ENCODE data around the gene NEDD4.
A peak's percentile ranks its signal among the peaks of the same experiment; 100 is the strongest.

NEDD4 gene

DNA sequence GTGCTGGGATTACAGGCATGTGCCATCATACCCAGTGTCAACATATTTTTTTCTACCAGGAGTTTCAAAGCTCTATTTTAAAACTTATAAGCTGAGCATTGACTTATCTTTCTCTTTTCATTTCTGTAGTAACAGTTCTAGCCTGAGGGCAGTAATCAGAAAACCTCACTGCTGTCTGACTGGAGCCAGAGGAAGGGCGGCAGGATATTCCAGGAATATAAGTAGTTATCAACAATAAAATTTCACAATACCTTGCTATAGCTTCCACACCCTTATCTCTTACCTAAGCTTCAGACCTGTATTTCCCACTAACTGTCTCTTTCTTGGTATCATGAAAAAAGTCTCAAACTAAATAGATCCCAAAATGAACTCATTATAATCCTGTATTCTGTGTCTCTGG is 5.1 kb upstream of the NEDD4 start:
- ChIA-PET CTCF (no interaction called here), POLR2A (no interaction called here)
- H3K36me3 ChIP-seq (ENCODE audit: control insufficient read depth in 4 of 4, insufficient read depth in 4 of 4, low read length in 3 of 4) = no peaks in the 10 kb centered on the region

DNA sequence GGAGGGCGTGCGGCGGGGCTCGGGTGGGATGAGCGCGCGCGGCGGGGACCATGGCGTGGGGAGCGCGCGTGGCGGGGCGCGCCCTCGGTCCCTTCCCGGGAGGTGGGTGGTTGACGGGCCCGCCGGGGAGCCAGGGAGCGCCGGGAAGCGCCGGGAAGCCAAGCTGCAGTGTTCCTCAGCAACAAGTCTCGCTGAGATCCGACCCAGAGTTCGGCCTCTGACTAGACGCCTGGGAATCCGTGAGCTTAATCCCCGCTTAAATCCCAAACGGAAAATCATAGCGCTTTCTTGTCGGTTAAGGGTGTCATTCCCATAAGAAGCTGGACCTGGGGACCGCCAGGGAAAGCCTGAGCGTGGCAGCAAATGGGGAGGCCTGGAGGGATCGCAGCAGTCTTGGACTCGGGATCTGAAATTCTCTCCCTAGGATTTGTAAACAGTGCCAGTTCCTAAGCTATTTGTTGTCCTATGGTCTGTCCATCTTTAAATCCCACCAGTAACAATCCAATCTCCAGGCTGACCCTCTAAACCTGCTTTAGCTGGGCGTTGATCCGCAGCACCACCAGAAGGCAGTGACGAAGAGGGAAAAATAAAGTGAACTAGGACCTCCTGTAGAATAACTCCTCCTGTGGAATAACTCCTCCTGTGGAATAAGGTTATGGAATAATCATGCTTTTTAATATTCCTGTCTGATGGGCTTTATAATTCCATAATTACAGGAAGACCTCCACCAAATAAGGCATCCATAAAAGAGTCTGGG is 570 bp upstream of the NEDD4 start:
- POLR2A ChIA-PET = interaction anchor here (0.6 to 1.6 kb wide), 5 partner anchors 10 to 143 kb away, joined by 3 read pairs; no protein-coding TSS in a partner anchor
- peak overlapping the region; percentile 69 to 90 for H3K27ac ChIP-seq (ENCODE audit: insufficient read depth in 1 of 2, low read depth in 1 of 2, low read length in 2 of 2, poor library complexity in 1 of 2, severe bottlenecking in 2 of 2)

More for the DNA sequence above, 5.1 kb upstream of the NEDD4 start:
- Histone ChIP-seq H3K9me3 (ENCODE audit: control extremely low read depth in 1 of 5, control insufficient read depth in 4 of 5, insufficient read depth in 2 of 5, low read depth in 1 of 5, low read length in 4 of 5) (no peaks in the 10 kb centered on the region), H3K27ac (ENCODE audit: insufficient read depth in 1 of 2, low read depth in 1 of 2, low read length in 2 of 2, poor library complexity in 1 of 2, severe bottlenecking in 2 of 2) (no peak overlapping the region), H3K4me3 (ENCODE audit: control insufficient read depth in 1 of 7, extremely low read depth in 1 of 7, insufficient read depth in 4 of 7, low read depth in 2 of 7, low read length in 6 of 7) (no peak overlapping the region), H3K27me3 (replicated peaks in 2 of 5; ENCODE audit: control insufficient read depth in 4 of 5, insufficient read depth in 5 of 5, low read length in 4 of 5) (no peaks in the 10 kb centered on the region), H3K4me1 (ENCODE audit: control extremely low read depth in 1 of 4, control insufficient read depth in 4 of 4, insufficient read depth in 4 of 4, low read length in 3 of 4) (peaks cover 0 to 9% (median 5%) of the 10 kb centered on the region in 4 experiments)
- WGBS (ENCODE audit: insufficient coverage) = no CpG with 5 or more reads among the region's 1 CpG
- no peak for DNase-seq

DNA sequence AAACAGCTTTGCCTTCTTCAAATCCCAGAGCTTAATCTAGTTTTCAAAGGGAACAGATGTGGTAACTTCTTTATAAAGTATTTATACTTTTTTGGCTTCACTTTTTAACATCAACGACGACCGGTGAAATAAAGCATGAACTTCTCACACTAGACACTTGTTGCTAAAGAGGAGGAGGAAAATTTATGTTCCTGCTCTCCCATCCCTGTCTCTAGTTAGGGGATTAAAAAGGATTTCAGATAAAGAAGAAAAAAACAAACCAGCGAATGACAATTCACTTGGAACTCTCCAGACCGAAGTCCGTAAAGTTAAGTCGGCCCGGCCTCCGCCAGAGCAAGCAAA is 672 bp downstream of the NEDD4 start:
- WGBS (ENCODE audit: insufficient coverage) = 0% methylated on average over 5 of the region's 9 CpGs
- ChIA-PET CTCF (interaction anchor here (0.5 to 2.0 kb wide), 4 partner anchors 9 to 367 kb away, joined by 3 to 5 read pairs (median 4); no protein-coding TSS in a partner anchor), POLR2A (interaction anchor here (0.5 to 1.6 kb wide), 5 partner anchors 8 to 75 kb away, joined by 3 to 4 read pairs (median 3); no protein-coding TSS in a partner anchor)
- Histone ChIP-seq H3K36me3 (ENCODE audit: control insufficient read depth in 4 of 4, insufficient read depth in 4 of 4, low read length in 3 of 4) (peaks cover 0 to 2% (median 0%) of the 10 kb centered on the region in 4 experiments), H3K9me3 (ENCODE audit: control extremely low read depth in 1 of 5, control insufficient read depth in 4 of 5, insufficient read depth in 2 of 5, low read depth in 1 of 5, low read length in 4 of 5) (no peaks in the 10 kb centered on the region), H3K4me1 (ENCODE audit: control extremely low read depth in 1 of 4, control insufficient read depth in 4 of 4, insufficient read depth in 4 of 4, low read length in 3 of 4) (peaks cover 15 to 34% (median 29%) of the 10 kb centered on the region in 4 experiments), H3K27me3 (replicated peaks in 2 of 5; ENCODE audit: control insufficient read depth in 4 of 5, insufficient read depth in 5 of 5, low read length in 4 of 5) (no peaks in the 10 kb centered on the region), H3K27ac (ENCODE audit: insufficient read depth in 1 of 2, low read depth in 1 of 2, low read length in 2 of 2, poor library complexity in 1 of 2, severe bottlenecking in 2 of 2) (peak overlapping the region; percentile 74 to 90), H3K4me3 (ENCODE audit: control insufficient read depth in 1 of 7, extremely low read depth in 1 of 7, insufficient read depth in 4 of 7, low read depth in 2 of 7, low read length in 6 of 7) (peak overlapping the region; percentile 75 to 99 (median 91))
- DNase-seq = no peak

More for the DNA sequence above, 570 bp upstream of the NEDD4 start:
- peak in 2 of 3 donors; percentile 25 to 47 for DNase-seq
- Histone ChIP-seq H3K9me3 (ENCODE audit: control extremely low read depth in 1 of 5, control insufficient read depth in 4 of 5, insufficient read depth in 2 of 5, low read depth in 1 of 5, low read length in 4 of 5) (no peaks in the 10 kb centered on the region), H3K36me3 (ENCODE audit: control insufficient read depth in 4 of 4, insufficient read depth in 4 of 4, low read length in 3 of 4) (peaks cover 0 to 2% (median 0%) of the 10 kb centered on the region in 4 experiments), H3K27me3 (replicated peaks in 2 of 5; ENCODE audit: control insufficient read depth in 4 of 5, insufficient read depth in 5 of 5, low read length in 4 of 5) (no peaks in the 10 kb centered on the region), H3K4me1 (ENCODE audit: control extremely low read depth in 1 of 4, control insufficient read depth in 4 of 4, insufficient read depth in 4 of 4, low read length in 3 of 4) (peaks cover 15 to 34% (median 29%) of the 10 kb centered on the region in 4 experiments), H3K4me3 (ENCODE audit: control insufficient read depth in 1 of 7, extremely low read depth in 1 of 7, insufficient read depth in 4 of 7, low read depth in 2 of 7, low read length in 6 of 7) (peak overlapping the region; percentile 75 to 99 (median 91))
- CTCF ChIA-PET = interaction anchor here (1.0 to 2.0 kb wide), 5 partner anchors 9 to 251 kb away, joined by 3 to 5 read pairs (median 4); no protein-coding TSS in a partner anchor
- 0% methylated on average over 33 of the region's 41 CpGs for WGBS (ENCODE audit: insufficient coverage)

DNA sequence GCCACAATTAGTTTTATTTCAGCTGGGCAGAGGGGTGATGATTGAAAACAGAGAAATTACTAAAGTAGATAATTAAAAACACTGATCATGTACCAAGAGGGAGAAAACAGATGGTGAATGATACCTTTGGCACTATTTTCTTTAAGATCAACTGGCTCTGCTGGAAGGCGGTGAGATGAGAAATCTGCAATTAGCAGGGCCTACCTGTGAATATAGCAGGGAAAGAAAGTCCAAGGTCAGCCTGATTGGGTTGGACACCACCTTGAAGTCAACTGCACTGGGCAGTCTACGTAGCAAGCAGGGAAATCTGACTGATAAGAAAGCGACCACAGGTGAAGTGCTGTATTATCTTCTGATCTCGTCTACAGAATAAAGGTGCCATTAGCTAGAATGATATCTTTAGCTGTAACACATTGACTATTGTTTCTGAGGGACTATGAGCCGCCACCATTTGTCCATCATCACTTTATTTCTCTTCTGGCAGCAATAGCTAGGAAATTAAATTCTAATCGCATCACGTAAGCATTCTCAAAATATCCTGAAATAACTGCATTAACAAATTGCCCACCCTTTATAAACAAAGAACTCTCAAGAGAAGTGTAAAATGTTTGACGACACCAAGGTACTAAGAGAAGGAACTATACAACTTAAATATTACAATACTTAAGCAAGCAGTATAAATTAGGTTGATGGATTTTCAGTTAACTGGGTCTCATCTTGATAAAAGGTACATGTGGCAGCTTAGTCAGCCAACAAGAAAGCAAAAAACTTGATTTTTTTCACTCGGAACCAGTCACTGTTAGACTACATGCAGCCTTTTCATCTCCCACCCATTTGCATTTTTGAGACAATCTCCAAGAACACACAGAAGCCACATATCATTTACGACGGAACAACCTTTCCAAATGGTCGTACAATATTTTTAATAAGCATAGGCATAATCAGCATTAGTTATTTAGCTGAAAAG is 1.3 kb downstream of the NEDD4 start:
- peak in 2 of 3 donors; percentile 36 to 50 for DNase-seq
- H3K9me3 ChIP-seq (ENCODE audit: control extremely low read depth in 1 of 5, control insufficient read depth in 4 of 5, insufficient read depth in 2 of 5, low read depth in 1 of 5, low read length in 4 of 5) = no peaks in the 10 kb centered on the region
- ChIA-PET CTCF (interaction anchor here (0.5 to 1.2 kb wide), 4 partner anchors 8 to 366 kb away, joined by 3 to 4 read pairs (median 4); no protein-coding TSS in a partner anchor), POLR2A (interaction anchor here (0.5 to 1.4 kb wide), 3 partner anchors 8 to 75 kb away, joined by 3 to 4 read pairs (median 3); no protein-coding TSS in a partner anchor)
- peak overlapping the region in 6 of 7 experiments; percentile 79 to 99 (median 94) for H3K4me3 ChIP-seq (ENCODE audit: control insufficient read depth in 1 of 7, extremely low read depth in 1 of 7, insufficient read depth in 4 of 7, low read depth in 2 of 7, low read length in 6 of 7)
- H3K36me3 ChIP-seq (ENCODE audit: control insufficient read depth in 4 of 4, insufficient read depth in 4 of 4, low read length in 3 of 4) = peaks cover 0 to 2% (median 0%) of the 10 kb centered on the region in 4 experiments
- H3K27ac ChIP-seq (ENCODE audit: insufficient read depth in 1 of 2, low read depth in 1 of 2, low read length in 2 of 2, poor library complexity in 1 of 2, severe bottlenecking in 2 of 2) = peak overlapping the region; percentile 74 to 90
- H3K4me1 ChIP-seq (ENCODE audit: control extremely low read depth in 1 of 4, control insufficient read depth in 4 of 4, insufficient read depth in 4 of 4, low read length in 3 of 4) = peaks cover 15 to 34% (median 29%) of the 10 kb centered on the region in 4 experiments
- WGBS (ENCODE audit: insufficient coverage) = 24% methylated on average over 7 of the region's 12 CpGs
- no peaks in the 10 kb centered on the region for H3K27me3 ChIP-seq (replicated peaks in 2 of 5; ENCODE audit: control insufficient read depth in 4 of 5, insufficient read depth in 5 of 5, low read length in 4 of 5)

DNA sequence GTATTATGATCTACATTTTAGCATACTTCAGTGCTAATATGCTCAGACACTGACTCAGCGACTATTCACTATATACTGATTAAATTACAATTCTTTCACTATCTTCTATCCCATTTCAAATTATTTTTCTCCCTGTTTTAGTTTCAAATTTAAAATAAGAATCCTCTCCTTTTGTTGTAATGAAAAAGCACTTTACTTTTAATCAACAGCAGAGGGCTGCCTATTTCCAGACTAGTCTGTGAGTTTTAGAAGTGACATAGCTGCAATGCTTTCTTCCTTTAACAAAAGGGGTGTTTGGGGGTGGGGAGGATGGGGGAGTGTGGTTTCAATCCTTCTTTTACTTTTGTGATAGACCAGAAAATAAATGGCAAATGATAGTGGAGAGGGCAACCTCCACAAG is 2.4 kb downstream of the NEDD4 start:
- DNase-seq = peak in 1 of 3 donors; percentile 5
- ChIA-PET CTCF (interaction anchor here (1.0 to 1.2 kb wide), 2 partner anchors 63 to 107 kb away, joined by 3 to 4 read pairs; no protein-coding TSS in a partner anchor), POLR2A (no interaction called here)
- Histone ChIP-seq H3K4me1 (ENCODE audit: control extremely low read depth in 1 of 4, control insufficient read depth in 4 of 4, insufficient read depth in 4 of 4, low read length in 3 of 4) (peaks cover 15 to 34% (median 29%) of the 10 kb centered on the region in 4 experiments), H3K27me3 (replicated peaks in 2 of 5; ENCODE audit: control insufficient read depth in 4 of 5, insufficient read depth in 5 of 5, low read length in 4 of 5) (no peaks in the 10 kb centered on the region), H3K27ac (ENCODE audit: insufficient read depth in 1 of 2, low read depth in 1 of 2, low read length in 2 of 2, poor library complexity in 1 of 2, severe bottlenecking in 2 of 2) (peak overlapping the region in 1 of 2 experiments; percentile 90), H3K4me3 (ENCODE audit: control insufficient read depth in 1 of 7, extremely low read depth in 1 of 7, insufficient read depth in 4 of 7, low read depth in 2 of 7, low read length in 6 of 7) (peak overlapping the region in 4 of 7 experiments; percentile 4 to 99 (median 57)), H3K9me3 (ENCODE audit: control extremely low read depth in 1 of 5, control insufficient read depth in 4 of 5, insufficient read depth in 2 of 5, low read depth in 1 of 5, low read length in 4 of 5) (no peaks in the 10 kb centered on the region), H3K36me3 (ENCODE audit: control insufficient read depth in 4 of 4, insufficient read depth in 4 of 4, low read length in 3 of 4) (peaks cover 0 to 2% (median 0%) of the 10 kb centered on the region in 4 experiments)
- WGBS (ENCODE audit: insufficient coverage) = 86% methylated on average over 1 of the region's 1 CpG

DNA sequence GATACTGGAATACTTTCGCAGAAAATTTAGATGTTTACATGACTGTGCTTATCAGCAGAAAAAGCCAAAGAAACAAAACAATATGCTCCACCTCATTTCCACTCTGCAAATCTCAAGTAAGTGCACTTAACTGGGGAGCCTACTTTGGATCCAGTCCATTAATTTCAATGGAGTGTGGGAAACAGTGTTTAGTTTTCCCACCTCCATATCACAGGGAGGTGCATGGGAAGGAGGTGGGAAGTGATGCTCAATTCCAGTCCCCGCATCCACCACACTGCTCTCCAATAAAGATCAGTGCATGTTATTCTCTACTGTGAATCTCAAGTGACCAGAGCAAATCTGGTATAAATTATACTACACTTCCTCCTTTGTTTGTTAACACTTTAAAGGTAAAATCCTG is 2.9 kb downstream of the NEDD4 start:
- no peaks in the 10 kb centered on the region for H3K27me3 ChIP-seq (replicated peaks in 2 of 5; ENCODE audit: control insufficient read depth in 4 of 5, insufficient read depth in 5 of 5, low read length in 4 of 5)
- ChIA-PET CTCF (interaction anchor here (1.0 to 1.8 kb wide), 3 partner anchors 53 to 107 kb away, joined by 3 to 6 read pairs (median 4); no protein-coding TSS in a partner anchor), POLR2A (no interaction called here)
- peaks cover 0 to 2% (median 0%) of the 10 kb centered on the region in 4 experiments for H3K36me3 ChIP-seq (ENCODE audit: control insufficient read depth in 4 of 4, insufficient read depth in 4 of 4, low read length in 3 of 4)
- peak overlapping the region in 1 of 7 experiments; percentile 4 for H3K4me3 ChIP-seq (ENCODE audit: control insufficient read depth in 1 of 7, extremely low read depth in 1 of 7, insufficient read depth in 4 of 7, low read depth in 2 of 7, low read length in 6 of 7)
- no peak overlapping the region for H3K27ac ChIP-seq (ENCODE audit: insufficient read depth in 1 of 2, low read depth in 1 of 2, low read length in 2 of 2, poor library complexity in 1 of 2, severe bottlenecking in 2 of 2)
- peaks cover 15 to 34% (median 29%) of the 10 kb centered on the region in 4 experiments for H3K4me1 ChIP-seq (ENCODE audit: control extremely low read depth in 1 of 4, control insufficient read depth in 4 of 4, insufficient read depth in 4 of 4, low read length in 3 of 4)
- WGBS (ENCODE audit: insufficient coverage) = no CpG with 5 or more reads among the region's 2 CpGs
- H3K9me3 ChIP-seq (ENCODE audit: control extremely low read depth in 1 of 5, control insufficient read depth in 4 of 5, insufficient read depth in 2 of 5, low read depth in 1 of 5, low read length in 4 of 5) = no peaks in the 10 kb centered on the region
- no peak for DNase-seq
